Thymus (tissue), 11 donors: Measurements from ENCODE around the gene ENPP3. TPM values are rescaled to one million over a fixed set of nuclear protein-coding genes. Genes with fewer than 3 reads are reported as not detected.
A peak's percentile ranks its signal among the peaks of the same experiment; 100 is the strongest.

Source experiments
- DNase-seq, 9 donors: peaks; one replicate each; pipeline ENCODE4 v3.0.0-alpha.2; 2013; ENCODE audit warnings: low spot score in 9 of 9, low read depth in 6 of 9, missing footprints in 1 of 9
- H3K27ac ChIP-seq, 2 donors: one replicate each; pipeline ENCODE4 v1.5.1; 2013; ENCODE audit warnings: control low read depth in 1 of 2, low read depth in 1 of 2, low read length in 1 of 2, mild to moderate bottlenecking in 1 of 2, moderate library complexity in 1 of 2
- H3K27me3 ChIP-seq, 2 donors: one replicate each; pipeline ENCODE4 v1.5.1; 2013; ENCODE audit warnings: low read length in 1 of 2; ENCODE audit not compliant: control insufficient read depth in 2 of 2, insufficient read depth in 1 of 2
- H3K36me3 ChIP-seq, 2 donors: one replicate each; pipeline ENCODE4 v1.5.1; 2013; ENCODE audit warnings: low read length in 1 of 2, mild to moderate bottlenecking in 1 of 2, moderate library complexity in 1 of 2; ENCODE audit not compliant: control insufficient read depth in 2 of 2, insufficient read depth in 2 of 2
- H3K4me1 ChIP-seq, 2 donors: one replicate each; pipeline ENCODE4 v1.5.1; 2013; ENCODE audit warnings: low read length in 2 of 2; ENCODE audit not compliant: control insufficient read depth in 2 of 2, insufficient read depth in 2 of 2
- H3K4me3 ChIP-seq, 2 donors: one replicate each; pipeline ENCODE4 v1.5.1; 2013; ENCODE audit warnings: low read length in 2 of 2, control low read depth in 1 of 2, mild to moderate bottlenecking in 1 of 2
- H3K9me3 ChIP-seq, 2 donors: one replicate each; pipeline ENCODE4 v1.5.1; 2013; ENCODE audit warnings: low read length in 1 of 2, mild to moderate bottlenecking in 1 of 2; ENCODE audit not compliant: control insufficient read depth in 2 of 2, insufficient read depth in 1 of 2
- WGBS: extraction: QIAGEN DNeasy Blood & Tissue Kit; methylation state at CpG from one replicate; pipeline ENCODE4 v1.1.7; 2013; 5-methylcytosine and 5-hydroxymethylcytosine counted together
- polyA plus RNA-seq: library from polyadenylated mRNA; stranded (reverse); fragments of 200-250 nt; gene quantifications from one replicate; pipeline ENCODE4 v1.2.3, GENCODE V29; 2013
- total RNA-seq: library from RNA; stranded (reverse); fragments of 120-200 nt; gene quantifications from one replicate; pipeline ENCODE4 v1.2.4, GENCODE V29; 2013
- donor health status: healthy.

The ENPP3 gene
- total and polyA plus RNA-seq, 2 donors: 4.4 to 50.5 TPM

DNA sequence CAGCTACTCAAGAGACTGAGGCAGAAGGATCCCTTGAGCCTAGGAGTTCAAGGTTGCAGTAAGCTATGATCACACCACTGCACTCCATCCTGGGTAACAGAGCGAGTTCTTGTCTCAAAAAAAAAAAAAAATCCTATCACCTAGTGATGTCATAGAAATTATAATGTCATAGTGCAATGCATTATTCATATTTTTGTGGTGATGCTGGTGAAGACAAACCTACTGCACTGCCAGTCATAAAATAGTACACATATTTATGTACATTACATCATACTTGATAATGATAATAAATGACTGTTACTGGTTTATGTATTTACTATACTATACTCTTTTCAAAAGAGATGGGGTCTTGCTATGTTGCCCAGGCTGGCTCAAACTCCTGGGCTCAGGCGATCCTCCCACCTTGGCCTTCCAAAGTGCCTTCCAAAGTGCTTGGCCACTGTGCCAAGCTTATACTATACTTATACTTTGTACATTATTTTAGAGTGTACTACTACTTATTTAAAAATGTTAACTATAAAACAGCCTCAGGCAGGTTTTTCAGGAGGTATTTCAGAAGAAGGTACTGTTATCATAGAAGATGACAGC lies 26.6 kb downstream of the ENPP3 start:
- H3K36me3 ChIP-seq: no peaks in the 10 kb centered on the region
- no peaks in the 10 kb centered on the region for H3K4me1 ChIP-seq
- H3K27ac ChIP-seq: no peak overlapping the region
- no peak overlapping the region for H3K4me3 ChIP-seq
- DNase-seq: no peak
- no peaks in the 10 kb centered on the region for H3K27me3 ChIP-seq
- WGBS: 91% methylated on average over 2 of the region's 2 CpGs
- H3K9me3 ChIP-seq: no peaks in the 10 kb centered on the region

GRCh38 chr6:131669891-131670290 lies 32.8 kb downstream of the ENPP3 start:
- no peaks in the 10 kb centered on the region for H3K4me1 ChIP-seq
- H3K4me3 ChIP-seq: no peak overlapping the region
- WGBS: 94% methylated on average over 1 of the region's 1 CpG
- peak in 1 of 9 donors; percentile 5 for DNase-seq
- no peaks in the 10 kb centered on the region for H3K27me3 ChIP-seq
- H3K27ac ChIP-seq: no peak overlapping the region
- H3K36me3 ChIP-seq: no peaks in the 10 kb centered on the region
- H3K9me3 ChIP-seq: no peaks in the 10 kb centered on the region

GRCh38 chr6:131673184-131673583 lies 36.1 kb downstream of the ENPP3 start:
- WGBS: 96% methylated on average over 2 of the region's 2 CpGs
- no peak for DNase-seq
- H3K36me3 ChIP-seq: no peaks in the 10 kb centered on the region
- no peaks in the 10 kb centered on the region for H3K27me3 ChIP-seq
- no peak overlapping the region for H3K27ac ChIP-seq
- H3K4me1 ChIP-seq: no peaks in the 10 kb centered on the region
- no peak overlapping the region for H3K4me3 ChIP-seq
- H3K9me3 ChIP-seq: no peaks in the 10 kb centered on the region

- H3K9me3 ChIP-seq: no peaks in the 10 kb centered on the region
- no peaks in the 10 kb centered on the region for H3K4me1 ChIP-seq
- H3K4me3 ChIP-seq: no peak overlapping the region
- no peaks in the 10 kb centered on the region for H3K36me3 ChIP-seq
- H3K27ac ChIP-seq: no peak overlapping the region
- WGBS: 98% methylated on average over 5 of the region's 5 CpGs
- no peak for DNase-seq
- no peaks in the 10 kb centered on the region for H3K27me3 ChIP-seq
These were observed 41.3 kb downstream of the ENPP3 start for GRCh38 chr6:131678442-131678841.

DNA sequence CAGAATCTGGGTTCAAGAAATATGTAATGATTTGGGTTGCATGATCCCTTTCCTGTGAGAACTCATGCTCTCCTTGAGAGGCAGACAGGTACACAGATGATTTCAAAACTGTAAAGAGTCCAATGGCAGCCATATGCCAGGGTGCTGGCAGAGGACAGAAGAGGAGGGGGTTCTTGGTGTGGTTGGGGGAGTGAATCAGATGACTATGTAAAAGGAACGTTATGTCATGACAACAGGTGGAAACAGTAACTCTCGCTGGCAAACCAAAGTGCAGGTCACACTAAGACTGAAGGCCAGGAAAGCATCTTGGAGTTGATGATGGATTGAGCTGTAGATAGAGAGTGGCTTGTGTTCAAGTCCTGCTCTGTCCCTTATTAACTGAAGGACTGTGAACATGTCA lies 43.8 kb downstream of the ENPP3 start:
- no peak for DNase-seq
- 96% methylated on average over 2 of the region's 2 CpGs for WGBS
- H3K9me3 ChIP-seq: no peaks in the 10 kb centered on the region

DNA sequence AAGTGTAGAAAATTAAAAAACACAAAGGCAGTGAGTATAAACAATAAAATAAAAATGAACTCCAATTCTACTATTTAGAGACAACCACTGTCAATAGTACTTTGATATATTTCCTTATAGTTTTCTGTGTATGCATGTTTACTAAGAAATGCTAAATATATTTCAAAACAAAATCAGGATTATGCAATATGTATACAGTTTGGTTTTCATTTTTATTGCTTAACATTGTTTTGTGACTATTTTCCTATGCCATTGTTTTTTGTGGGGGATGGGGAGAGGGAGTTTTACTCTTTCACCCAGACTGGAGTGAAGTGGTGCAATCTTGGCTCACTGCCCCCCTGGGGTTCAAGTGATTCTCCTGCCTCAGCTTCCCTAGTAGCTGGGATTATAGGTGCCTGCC lies 44.5 kb downstream of the ENPP3 start:
- Histone ChIP-seq H3K27me3 (no peaks in the 10 kb centered on the region), H3K4me3 (no peak overlapping the region), H3K36me3 (no peaks in the 10 kb centered on the region), H3K4me1 (no peaks in the 10 kb centered on the region), H3K9me3 (no peaks in the 10 kb centered on the region), H3K27ac (no peak overlapping the region)
- no peak for DNase-seq

More for the DNA sequence above, 43.8 kb downstream of the ENPP3 start:
- Histone ChIP-seq H3K4me1 (no peaks in the 10 kb centered on the region), H3K36me3 (no peaks in the 10 kb centered on the region), H3K4me3 (no peak overlapping the region), H3K27ac (no peak overlapping the region), H3K27me3 (no peaks in the 10 kb centered on the region)

DNA sequence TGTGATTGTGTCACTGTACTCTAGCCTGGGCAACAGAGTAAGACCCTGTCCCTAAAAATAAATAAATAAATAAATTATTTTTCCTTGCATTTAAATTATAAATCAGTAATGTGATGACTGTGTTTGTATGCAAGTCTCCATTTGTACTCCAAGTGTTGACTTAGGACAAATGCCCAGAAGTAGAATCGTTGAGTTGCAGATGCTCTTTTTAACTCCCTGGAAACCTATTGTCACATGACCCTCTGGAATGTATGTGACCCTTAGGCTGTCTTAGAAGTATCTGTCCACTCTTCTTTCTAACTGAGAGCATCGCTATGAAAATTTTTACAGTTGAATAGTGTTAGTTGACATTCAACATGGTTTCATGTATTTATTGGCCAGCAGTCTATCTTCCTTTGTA lies 45.3 kb downstream of the ENPP3 start:
- WGBS: 91% methylated on average over 2 of the region's 2 CpGs
- no peaks in the 10 kb centered on the region for H3K4me1 ChIP-seq
- no peak overlapping the region for H3K4me3 ChIP-seq
- no peak overlapping the region for H3K27ac ChIP-seq
- H3K27me3 ChIP-seq: no peaks in the 10 kb centered on the region
- no peak for DNase-seq
- no peaks in the 10 kb centered on the region for H3K36me3 ChIP-seq
- H3K9me3 ChIP-seq: no peaks in the 10 kb centered on the region

- Histone ChIP-seq H3K9me3 (no peaks in the 10 kb centered on the region), H3K27me3 (no peaks in the 10 kb centered on the region), H3K4me3 (no peak overlapping the region), H3K4me1 (no peaks in the 10 kb centered on the region), H3K27ac (no peak overlapping the region), H3K36me3 (no peaks in the 10 kb centered on the region)
- no peak for DNase-seq
- WGBS: 93% methylated on average over 6 of the region's 6 CpGs
These were observed 46.4 kb downstream of the ENPP3 start for GRCh38 chr6:131683479-131683878.

DNA sequence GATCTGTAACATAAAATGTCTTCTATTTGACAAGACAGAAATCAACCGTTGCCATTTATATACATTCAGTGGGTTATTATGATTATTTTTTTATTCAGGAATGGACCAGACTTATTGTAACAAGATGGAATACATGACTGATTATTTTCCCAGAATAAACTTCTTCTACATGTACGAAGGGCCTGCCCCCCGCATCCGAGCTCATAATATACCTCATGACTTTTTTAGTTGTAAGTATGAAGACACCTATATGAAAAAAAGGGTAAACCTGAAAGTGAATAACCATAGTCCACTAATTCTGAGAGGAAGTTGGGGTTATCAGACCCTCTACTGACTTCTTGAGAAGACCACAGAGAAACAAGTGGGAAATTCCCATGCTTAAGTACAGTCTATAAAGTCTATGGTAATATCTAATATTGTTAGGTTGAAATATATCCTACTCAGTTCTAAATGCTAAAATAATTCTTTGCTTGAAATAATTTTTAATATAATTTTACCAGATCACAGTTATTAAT lies 48.2 kb downstream of the ENPP3 start:
- WGBS: 96% methylated on average over 4 of the region's 4 CpGs
- Histone ChIP-seq H3K27ac (no peak overlapping the region), H3K27me3 (no peaks in the 10 kb centered on the region), H3K4me1 (no peaks in the 10 kb centered on the region), H3K4me3 (no peak overlapping the region), H3K9me3 (no peaks in the 10 kb centered on the region), H3K36me3 (no peaks in the 10 kb centered on the region)
- no peak for DNase-seq
